HCT116 (cell line): ENCODE results near the gene VIPR2. TPM values are rescaled to one million over a fixed set of nuclear protein-coding genes. Genes with fewer than 3 reads are reported as not detected.

ENCODE experiments used
- ATAC-seq: fragments of 200-7000 bp; cut with Tn5 transposase; 2 replicates; pipeline ENCODE4 v1.9.1; 2020; ENCODE audit warnings: mild to moderate bottlenecking, moderate library complexity
- BruUV-seq: library from RNA; stranded (reverse); fragments of 400-500 nt; replicated peaks from 2 replicates; lab custom pipeline; 2021; lab: Mats Ljungman, UMichigan
- CTCF ChIA-PET: fragments of 300-600 bp; sonication (Branson Sonifier 250); formaldehyde crosslinking; loops from one replicate; lab custom pipeline; 2021; ENCODE audit warnings: antibody characterized with exemption; lab: Charles Lee
- POLR2A ChIA-PET: fragments of 300-600, 350-600 bp; sonication (Branson Sonifier 250); formaldehyde crosslinking; loops from one replicate; lab custom pipeline; 2021; ENCODE audit warnings: antibody characterized with exemption; lab: Charles Lee
- RAD21 ChIA-PET, 2 experiments: fragments of 300-600 bp; sonication (Branson Sonifier 250); formaldehyde crosslinking; loops; one replicate each; lab custom pipeline; 2023; ENCODE audit warnings: low total read pairs in 2 of 2; ENCODE audit not compliant: uncharacterized antibody in 2 of 2, unreplicated experiment in 2 of 2, low non-redundant PET in 1 of 2; lab: Charles Lee
- DNase-seq: peaks from one replicate; pipeline ENCODE4 v3.0.0-alpha.2; 2010; ENCODE audit warnings: low read depth, low spot score
- H2AFZ ChIP-seq: fragments of 200-600 bp; shearing (Covaris generic), sonication (generic); 2 replicates; pipeline ENCODE4 v1.6.1; 2017; ENCODE audit warnings: low read depth, mixed run types, mixed read lengths, antibody characterized with exemption, low read length; ENCODE audit not compliant: poor library complexity, severe bottlenecking
- H3K27ac ChIP-seq: 2 replicates; pipeline ENCODE4 v1.5.1; 2012; ENCODE audit warnings: low read depth, low read length
- H3K27me3 ChIP-seq: fragments of 200-600 bp; sonication (generic); 2 replicates; pipeline ENCODE4 v1.6.1; 2016; ENCODE audit warnings: mixed run types, low read length, mixed read lengths; ENCODE audit not compliant: insufficient read depth
- H3K36me3 ChIP-seq, 2 experiments: fragments of 200-500 bp in 1 of 2; fragments of 200-600 bp in 1 of 2; sonication (Bioruptor generic) in 1 of 2; sonication (generic) in 1 of 2; 2 replicates each; pipeline versions ENCODE4 v1.5.1 to v1.6.1; 2014 to 2016; ENCODE audit warnings: low read length in 2 of 2, inconsistent platforms in 1 of 2, mixed read lengths in 1 of 2, mixed run types in 1 of 2; ENCODE audit not compliant: insufficient read depth in 2 of 2, control insufficient read depth in 1 of 2
- H3K4me1 ChIP-seq, 2 experiments: fragments of 200-600 bp in 1 of 2; sonication (generic) in 1 of 2; 2 replicates each; pipeline versions ENCODE4 v1.5.1 to v1.6.1; 2012 to 2017; ENCODE audit warnings: low read length in 2 of 2, inconsistent platforms in 1 of 2, mild to moderate bottlenecking in 1 of 2, mixed read lengths in 1 of 2, mixed run types in 1 of 2, moderate library complexity in 1 of 2; ENCODE audit not compliant: insufficient read depth in 2 of 2, control insufficient read depth in 1 of 2
- H3K4me2 ChIP-seq: fragments of 200-600 bp; sonication (generic); 2 replicates; pipeline ENCODE4 v1.6.1; 2017; ENCODE audit warnings: mixed run types, low read length, mixed read lengths
- H3K4me3 ChIP-seq, 2 experiments: fragments of 200-600 bp in 1 of 2; sonication (generic) in 1 of 2; replicated peaks in 1 of 2; 2 replicates each; pipeline ENCODE4 v1.5.1; 2011 to 2016; ENCODE audit warnings: low read length in 2 of 2, control low read depth in 1 of 2, low read depth in 1 of 2, mild to moderate bottlenecking in 1 of 2, mixed read lengths in 1 of 2, mixed run types in 1 of 2
- H3K79me2 ChIP-seq: fragments of 200-600 bp; sonication (generic); 2 replicates; pipeline ENCODE4 v1.6.1; 2017; ENCODE audit warnings: mild to moderate bottlenecking, mixed run types, low read length, moderate library complexity, mixed read lengths; ENCODE audit not compliant: insufficient read depth
- H3K9ac ChIP-seq: fragments of 200-600 bp; sonication (generic); 2 replicates; pipeline ENCODE4 v1.6.1; 2016; ENCODE audit warnings: low read length, mixed read lengths
- H3K9me2 ChIP-seq: fragments of 200-600 bp; sonication (generic), shearing (Covaris generic); 2 replicates; pipeline ENCODE4 v1.6.1; 2017; ENCODE audit warnings: mixed run types, mild to moderate bottlenecking, moderate library complexity; ENCODE audit not compliant: insufficient read depth
- H3K9me3 ChIP-seq, 2 experiments: fragments of 200-500 bp in 1 of 2; fragments of 200-600 bp in 1 of 2; sonication (Bioruptor generic) in 1 of 2; sonication (generic) in 1 of 2; 2 replicates each; pipeline ENCODE4 v1.6.1; 2014 to 2017; ENCODE audit warnings: low read length in 2 of 2, mixed read lengths in 2 of 2, inconsistent platforms in 1 of 2, low read depth in 1 of 2, mild to moderate bottlenecking in 1 of 2, mixed run types in 1 of 2, moderate library complexity in 1 of 2; ENCODE audit not compliant: control insufficient read depth in 1 of 2, insufficient read depth in 1 of 2
- H4K20me1 ChIP-seq: fragments of 200-600 bp; sonication (generic), shearing (Covaris generic); 2 replicates; pipeline ENCODE4 v1.6.1; 2017; ENCODE audit warnings: mixed run types, mild to moderate bottlenecking, moderate library complexity; ENCODE audit not compliant: insufficient read depth
- CEBPB ChIP-seq: IDR thresholded peaks from 2 replicates; pipeline ENCODE4 v1.6.1; 2012; ENCODE audit warnings: low read depth
- EGR1 ChIP-seq: IDR thresholded peaks from 2 replicates; pipeline ENCODE4 v1.6.1; 2012; ENCODE audit warnings: low read depth
- ELF1 ChIP-seq: IDR thresholded peaks from 2 replicates; pipeline ENCODE4 v1.6.1; 2012; ENCODE audit warnings: low read depth, borderline replicate concordance
- EZH2phosphoT487 ChIP-seq: fragments of 200-600 bp; IDR thresholded peaks from 2 replicates; pipeline ENCODE4 v1.6.1; 2018; ENCODE audit warnings: antibody characterized with exemption, borderline replicate concordance
- FOSL1 ChIP-seq: IDR thresholded peaks from 2 replicates; pipeline ENCODE4 v1.6.1; 2012; ENCODE audit warnings: low read depth
- JUND ChIP-seq: IDR thresholded peaks from 2 replicates; pipeline ENCODE4 v1.6.1; 2012
- POLR2A ChIP-seq: IDR thresholded peaks from 2 replicates; pipeline ENCODE4 v1.7.0; 2011; ENCODE audit warnings: borderline replicate concordance; ENCODE audit not compliant: insufficient read depth, insufficient read length; ENCODE audit errors: extremely low read depth
- RAD21 ChIP-seq: IDR thresholded peaks from 2 replicates; pipeline ENCODE4 v1.6.1; 2012; ENCODE audit warnings: low read depth, mild to moderate bottlenecking
- SIN3A ChIP-seq: IDR thresholded peaks from 2 replicates; pipeline ENCODE4 v1.6.1; 2012; ENCODE audit warnings: low read depth
- SP1 ChIP-seq: IDR thresholded peaks from 2 replicates; pipeline ENCODE4 v1.6.1; 2012; ENCODE audit warnings: low read depth
- SRF ChIP-seq: IDR thresholded peaks from 2 replicates; pipeline ENCODE4 v1.6.1; 2012; ENCODE audit warnings: low read depth
- intact Hi-C: fragments of 100-400 bp; cut with micrococcal nuclease; formaldehyde crosslinking; loops from 2 replicates; pipeline ENCODE4 v1.10.0; 2022
- total RNA-seq: library from RNA; stranded (reverse); gene quantifications from one replicate; pipeline ENCODE4 v1.2.1, GENCODE V29; 2021; ENCODE audit not compliant: unreplicated experiment
- TF ChIP-seq, protein P1 (sequence below), 3 experiments: fragments of 200-600 bp in 1 of 3; sonication (generic) in 1 of 3; IDR thresholded peaks in 2 of 3; conservative IDR thresholded peaks in 1 of 3; 2 replicates each; pipeline ENCODE4 v1.5.1; 2012 to 2017; ENCODE audit warnings: low read depth in 2 of 3, low read length in 2 of 3, antibody characterized with exemption in 1 of 3, borderline replicate concordance in 1 of 3, control low read depth in 1 of 3, mild to moderate bottlenecking in 1 of 3, mixed read lengths in 1 of 3, mixed run types in 1 of 3, moderate library complexity in 1 of 3; ENCODE audit not compliant: insufficient read depth in 1 of 3
- TF ChIP-seq, protein P2 (sequence below): IDR thresholded peaks from 2 replicates; pipeline ENCODE4 v1.6.1; 2011; ENCODE audit warnings: mild to moderate bottlenecking, low read length, moderate library complexity; ENCODE audit not compliant: insufficient replicate concordance; ENCODE audit errors: extremely low read depth
- TF ChIP-seq, protein P3 (sequence below): IDR thresholded peaks from 2 replicates; pipeline ENCODE4 v1.6.1; 2012
- TF ChIP-seq, protein P4 (sequence below): IDR thresholded peaks from 2 replicates; pipeline ENCODE4 v1.6.1; 2012; ENCODE audit warnings: low read depth

The VIPR2 gene
- total RNA-seq, 1 experiment from 2014 or later: 0.10 TPM

- TF ChIP-seq, protein P1, sequence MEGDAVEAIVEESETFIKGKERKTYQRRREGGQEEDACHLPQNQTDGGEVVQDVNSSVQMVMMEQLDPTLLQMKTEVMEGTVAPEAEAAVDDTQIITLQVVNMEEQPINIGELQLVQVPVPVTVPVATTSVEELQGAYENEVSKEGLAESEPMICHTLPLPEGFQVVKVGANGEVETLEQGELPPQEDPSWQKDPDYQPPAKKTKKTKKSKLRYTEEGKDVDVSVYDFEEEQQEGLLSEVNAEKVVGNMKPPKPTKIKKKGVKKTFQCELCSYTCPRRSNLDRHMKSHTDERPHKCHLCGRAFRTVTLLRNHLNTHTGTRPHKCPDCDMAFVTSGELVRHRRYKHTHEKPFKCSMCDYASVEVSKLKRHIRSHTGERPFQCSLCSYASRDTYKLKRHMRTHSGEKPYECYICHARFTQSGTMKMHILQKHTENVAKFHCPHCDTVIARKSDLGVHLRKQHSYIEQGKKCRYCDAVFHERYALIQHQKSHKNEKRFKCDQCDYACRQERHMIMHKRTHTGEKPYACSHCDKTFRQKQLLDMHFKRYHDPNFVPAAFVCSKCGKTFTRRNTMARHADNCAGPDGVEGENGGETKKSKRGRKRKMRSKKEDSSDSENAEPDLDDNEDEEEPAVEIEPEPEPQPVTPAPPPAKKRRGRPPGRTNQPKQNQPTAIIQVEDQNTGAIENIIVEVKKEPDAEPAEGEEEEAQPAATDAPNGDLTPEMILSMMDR (IDR thresholded peaks at IDR 0.05 in 2 of 3, conservative IDR thresholded peaks at IDR 0.05 in 1 of 3; ENCODE audit: borderline replicate concordance in 1 of 3, insufficient read depth in 1 of 3, low read depth in 2 of 3, low read length in 2 of 3): no peak
- no peak for TF ChIP-seq RAD21
- TF ChIP-seq SP1: no peak
- no peak for TF ChIP-seq EZH2phosphoT487
- TF ChIP-seq SIN3A: no peak
Measured at GRCh38 chr7:159136846-159137245, 7.8 kb downstream of the VIPR2 start (continued).

GRCh38 chr7:159136442-159136841 lies 8.2 kb downstream of the VIPR2 start:
- ATAC-seq: no peak

More at GRCh38 chr7:159136442-159136841, 8.2 kb downstream of the VIPR2 start:
- no peak for DNase-seq
- RAD21 ChIA-PET: no interaction called here
- no TSS peak for BruUV-seq
- no peaks in the 10 kb centered on the region for H3K4me1 ChIP-seq
- no peak overlapping the region for H3K4me2 ChIP-seq
- H3K27ac ChIP-seq: no peak overlapping the region
- H3K9me2 ChIP-seq: no peaks in the 10 kb centered on the region
- intact Hi-C loops: no loop called here
- no peak overlapping the region for H2AFZ ChIP-seq
- POLR2A ChIA-PET: no interaction called here
- no peaks in the 10 kb centered on the region for H3K36me3 ChIP-seq
- peaks cover 2% of the 10 kb centered on the region; the same call in 1 of the 2 replicates for H3K27me3 ChIP-seq
- no peaks in the 10 kb centered on the region for H3K9me3 ChIP-seq
- no peaks in the 10 kb centered on the region for H3K79me2 ChIP-seq
- no peak for TF ChIP-seq SP1
- no peak for TF ChIP-seq ELF1
- TF ChIP-seq EGR1: no peak
- no peak for TF ChIP-seq FOSL1
- no peak for TF ChIP-seq POLR2A
- TF ChIP-seq, protein P1 (IDR thresholded peaks at IDR 0.05 in 2 of 3, conservative IDR thresholded peaks at IDR 0.05 in 1 of 3; ENCODE audit: borderline replicate concordance in 1 of 3, insufficient read depth in 1 of 3, low read depth in 2 of 3, low read length in 2 of 3): no peak
- TF ChIP-seq JUND: no peak
- TF ChIP-seq, protein P2, sequence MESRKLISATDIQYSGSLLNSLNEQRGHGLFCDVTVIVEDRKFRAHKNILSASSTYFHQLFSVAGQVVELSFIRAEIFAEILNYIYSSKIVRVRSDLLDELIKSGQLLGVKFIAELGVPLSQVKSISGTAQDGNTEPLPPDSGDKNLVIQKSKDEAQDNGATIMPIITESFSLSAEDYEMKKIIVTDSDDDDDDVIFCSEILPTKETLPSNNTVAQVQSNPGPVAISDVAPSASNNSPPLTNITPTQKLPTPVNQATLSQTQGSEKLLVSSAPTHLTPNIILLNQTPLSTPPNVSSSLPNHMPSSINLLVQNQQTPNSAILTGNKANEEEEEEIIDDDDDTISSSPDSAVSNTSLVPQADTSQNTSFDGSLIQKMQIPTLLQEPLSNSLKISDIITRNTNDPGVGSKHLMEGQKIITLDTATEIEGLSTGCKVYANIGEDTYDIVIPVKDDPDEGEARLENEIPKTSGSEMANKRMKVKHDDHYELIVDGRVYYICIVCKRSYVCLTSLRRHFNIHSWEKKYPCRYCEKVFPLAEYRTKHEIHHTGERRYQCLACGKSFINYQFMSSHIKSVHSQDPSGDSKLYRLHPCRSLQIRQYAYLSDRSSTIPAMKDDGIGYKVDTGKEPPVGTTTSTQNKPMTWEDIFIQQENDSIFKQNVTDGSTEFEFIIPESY: no peak
- TF ChIP-seq, protein P3, sequence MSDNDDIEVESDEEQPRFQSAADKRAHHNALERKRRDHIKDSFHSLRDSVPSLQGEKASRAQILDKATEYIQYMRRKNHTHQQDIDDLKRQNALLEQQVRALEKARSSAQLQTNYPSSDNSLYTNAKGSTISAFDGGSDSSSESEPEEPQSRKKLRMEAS: no peak
- TF ChIP-seq, protein P4, sequence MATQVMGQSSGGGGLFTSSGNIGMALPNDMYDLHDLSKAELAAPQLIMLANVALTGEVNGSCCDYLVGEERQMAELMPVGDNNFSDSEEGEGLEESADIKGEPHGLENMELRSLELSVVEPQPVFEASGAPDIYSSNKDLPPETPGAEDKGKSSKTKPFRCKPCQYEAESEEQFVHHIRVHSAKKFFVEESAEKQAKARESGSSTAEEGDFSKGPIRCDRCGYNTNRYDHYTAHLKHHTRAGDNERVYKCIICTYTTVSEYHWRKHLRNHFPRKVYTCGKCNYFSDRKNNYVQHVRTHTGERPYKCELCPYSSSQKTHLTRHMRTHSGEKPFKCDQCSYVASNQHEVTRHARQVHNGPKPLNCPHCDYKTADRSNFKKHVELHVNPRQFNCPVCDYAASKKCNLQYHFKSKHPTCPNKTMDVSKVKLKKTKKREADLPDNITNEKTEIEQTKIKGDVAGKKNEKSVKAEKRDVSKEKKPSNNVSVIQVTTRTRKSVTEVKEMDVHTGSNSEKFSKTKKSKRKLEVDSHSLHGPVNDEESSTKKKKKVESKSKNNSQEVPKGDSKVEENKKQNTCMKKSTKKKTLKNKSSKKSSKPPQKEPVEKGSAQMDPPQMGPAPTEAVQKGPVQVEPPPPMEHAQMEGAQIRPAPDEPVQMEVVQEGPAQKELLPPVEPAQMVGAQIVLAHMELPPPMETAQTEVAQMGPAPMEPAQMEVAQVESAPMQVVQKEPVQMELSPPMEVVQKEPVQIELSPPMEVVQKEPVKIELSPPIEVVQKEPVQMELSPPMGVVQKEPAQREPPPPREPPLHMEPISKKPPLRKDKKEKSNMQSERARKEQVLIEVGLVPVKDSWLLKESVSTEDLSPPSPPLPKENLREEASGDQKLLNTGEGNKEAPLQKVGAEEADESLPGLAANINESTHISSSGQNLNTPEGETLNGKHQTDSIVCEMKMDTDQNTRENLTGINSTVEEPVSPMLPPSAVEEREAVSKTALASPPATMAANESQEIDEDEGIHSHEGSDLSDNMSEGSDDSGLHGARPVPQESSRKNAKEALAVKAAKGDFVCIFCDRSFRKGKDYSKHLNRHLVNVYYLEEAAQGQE: no peak
- TF ChIP-seq CEBPB: no peak
- no peak for TF ChIP-seq SRF
- TF ChIP-seq SIN3A: no peak
- H4K20me1 ChIP-seq: no peaks in the 10 kb centered on the region
- H3K9ac ChIP-seq: no peak overlapping the region
- H3K4me3 ChIP-seq: no peak overlapping the region
- CTCF ChIA-PET: no interaction called here
